ENCODE results near the gene HFM1. TPM values are rescaled to one million over a fixed set of nuclear protein-coding genes. Genes with fewer than 3 reads are reported as not detected.

Gene HFM1
- total RNA-seq, 1 donor from 2014 or later = 2.4 TPM

DNA sequence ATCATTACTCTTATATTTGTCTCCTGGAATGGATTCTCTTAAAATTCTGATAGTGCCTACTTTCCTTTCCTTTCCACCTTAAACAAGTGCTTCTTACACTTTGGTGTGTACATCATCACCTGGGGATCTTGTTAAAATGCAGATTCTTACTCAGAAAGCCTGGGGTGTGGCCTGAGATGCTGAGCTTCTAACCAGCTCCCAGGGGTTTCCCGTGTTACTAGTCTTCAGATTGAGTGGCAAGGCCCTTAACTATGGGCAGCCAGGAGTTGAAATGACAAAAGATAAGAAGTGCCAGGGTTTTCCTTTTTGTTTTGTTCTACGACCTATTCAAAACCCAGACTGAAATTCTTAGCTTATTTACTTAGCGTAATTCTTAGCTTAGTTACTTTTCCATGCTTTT lies 159.2 kb downstream of the HFM1 start:
- no peak for DNase-seq

GRCh38 chr1:91244737-91245136 lies 159.9 kb downstream of the HFM1 start:
- DNase-seq = no peak

DNA sequence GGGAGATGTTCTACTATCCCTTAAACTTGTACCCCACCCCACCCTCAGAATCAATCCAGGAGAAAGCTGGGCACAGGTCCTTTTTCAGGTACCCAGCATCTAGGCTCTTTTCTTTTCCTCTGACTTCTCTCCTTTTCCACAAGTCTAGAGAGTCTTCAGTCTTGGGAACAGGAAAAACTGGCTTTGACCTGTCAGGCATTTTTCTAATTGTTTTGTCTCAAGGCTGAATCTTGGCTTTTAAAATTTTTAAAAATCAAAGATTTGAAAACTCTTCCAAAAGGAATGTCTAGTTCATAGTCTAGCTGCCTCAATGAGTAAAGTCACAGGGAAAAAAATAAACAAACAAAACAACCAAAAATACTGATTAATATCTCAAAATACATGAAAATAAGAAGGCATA lies 161.5 kb downstream of the HFM1 start:
- DNase-seq = no peak

- DNase-seq = no peak
These were observed 170.5 kb downstream of the HFM1 start for GRCh38 chr1:91234181-91234580.

- DNase-seq = no peak
These were observed 177.9 kb downstream of the HFM1 start for GRCh38 chr1:91226741-91227140.

- no peak for DNase-seq
These were observed 179.8 kb downstream of the HFM1 start for GRCh38 chr1:91224878-91225277.

DNA sequence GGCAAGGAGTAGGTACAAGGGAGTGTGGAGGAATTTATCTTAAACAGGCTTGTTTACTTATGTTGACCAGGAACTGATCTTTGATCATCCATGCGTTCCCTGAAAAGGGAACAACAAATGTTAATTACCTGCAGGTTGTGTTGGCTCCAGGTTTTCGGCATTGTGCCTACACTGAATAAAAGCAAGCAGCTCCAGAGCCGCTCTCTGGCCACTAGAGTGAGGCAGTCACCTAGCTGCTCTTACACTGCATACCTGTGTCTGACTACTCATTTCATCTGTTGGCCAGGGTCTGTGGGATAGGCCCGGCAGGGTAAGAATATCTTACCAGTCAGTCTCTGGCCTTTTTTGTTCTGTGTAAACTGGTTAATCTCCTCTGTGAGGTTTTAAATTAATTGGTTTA lies 183.6 kb downstream of the HFM1 start:
- DNase-seq = no peak

DNA sequence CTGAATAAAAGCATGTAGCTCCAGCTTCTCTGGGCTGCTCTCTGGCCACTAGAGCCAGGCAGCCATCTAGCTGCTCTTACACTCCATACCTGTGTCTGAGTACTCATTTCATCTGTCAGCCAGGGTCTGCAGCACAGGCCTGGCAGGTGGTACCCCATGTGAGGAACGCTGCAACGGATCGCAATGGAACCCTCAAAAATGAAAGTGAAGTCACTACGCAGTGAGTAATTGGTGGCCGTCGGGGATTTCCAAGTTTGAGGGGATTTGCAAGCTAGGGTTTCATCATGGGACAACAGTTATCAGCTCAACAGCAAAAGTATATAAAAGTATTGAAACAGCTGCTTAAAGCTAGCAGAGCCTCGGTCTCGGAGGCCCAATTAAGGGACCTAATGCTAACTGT lies 186.7 kb downstream of the HFM1 start:
- no peak for DNase-seq

Small RNA genes lying within 50 kb of the gene (small RNA-seq; reads per million reads assigned to genes)
- not detected for gene RF00019 (ENCODE audit: low replicate concordance)

Other genes with a start within 250 kb of the HFM1 start
- 10.1 TPM for gene CDC7, start 96.0 kb upstream of the HFM1 start, total RNA-seq

Measured in skin of body (tissue), 3 donors.